AG10803 (cell line): ENCODE results near the gene ZNF266.

ENCODE experiments used
- DNase-seq: peaks from one replicate; pipeline ENCODE4 v3.0.0; 2010; ENCODE audit warnings: low read depth
- H3K4me3 ChIP-seq: 2 replicates; pipeline ENCODE4 v1.5.1; 2011; ENCODE audit warnings: mild to moderate bottlenecking, low read length, control low read depth
- CTCF ChIP-seq: conservative IDR thresholded peaks from 2 replicates; pipeline ENCODE4 v1.5.1; 2011; ENCODE audit warnings: mild to moderate bottlenecking, low read length, control low read depth, inconsistent platforms

The ZNF266 gene

GRCh38 chr19:9453953-9454352, 18.6 kb upstream of the ZNF266 start:
- no peak for DNase-seq
- no peak overlapping the region for H3K4me3 ChIP-seq
- TF ChIP-seq CTCF, result no peak

GRCh38 chr19:9445037-9445436, 9.7 kb upstream of the ZNF266 start:
- no peak for DNase-seq
- TF ChIP-seq CTCF, result no peak
- no peak overlapping the region for H3K4me3 ChIP-seq

GRCh38 chr19:9436358-9436757, 985 bp upstream of the ZNF266 start:
- peak overlapping the region; percentile 90 for H3K4me3 ChIP-seq
- TF ChIP-seq CTCF, result no peak
- no peak for DNase-seq

GRCh38 chr19:9431475-9431874, 3.9 kb downstream of the ZNF266 start:
- peak; percentile 35 for TF ChIP-seq CTCF
- DNase-seq, result no peak
- no peak overlapping the region for H3K4me3 ChIP-seq

- H3K4me3 ChIP-seq, result no peak overlapping the region
- TF ChIP-seq CTCF, result no peak
- no peak for DNase-seq
Observed at GRCh38 chr19:9430444-9430843, 4.9 kb downstream of the ZNF266 start.

GRCh38 chr19:9427941-9428340, 7.4 kb downstream of the ZNF266 start:
- no peak for DNase-seq
- H3K4me3 ChIP-seq, result no peak overlapping the region
- TF ChIP-seq CTCF, result no peak

- no peak for DNase-seq
- H3K4me3 ChIP-seq, result no peak overlapping the region
- TF ChIP-seq CTCF, result no peak
Observed at GRCh38 chr19:9413240-9413954, 22.0 kb downstream of the ZNF266 start.
